ENCODE data around the gene SIRT3. TPM values are rescaled to one million over a fixed set of nuclear protein-coding genes. Genes with fewer than 3 reads are reported as not detected.

SIRT3 gene
- total RNA-seq, 1 experiment from 2014 or later: 37.5 TPM

- H3K27ac ChIP-seq (ENCODE audit: low read length): no peak overlapping the region
- H3K27me3 ChIP-seq (ENCODE audit: control insufficient read depth, insufficient read depth, low read length): no peaks in the 10 kb centered on the region
- no TSS peak for BruUV-seq (replicated peaks)
- TF ChIP-seq POLR2AphosphoS5 (IDR thresholded peaks at IDR 0.05; ENCODE audit: low read depth, low read length) (0 out of 2 replicates have a peak, but pooled peaks have one; percentile 19), CTCF (IDR thresholded peaks at IDR 0.05) (no peak), TCF7L2 (IDR thresholded peaks at IDR 0.05; ENCODE audit: low read depth, low read length) (no peak)
- peaks cover 12% of the 10 kb centered on the region for H3K4me1 ChIP-seq (ENCODE audit: control insufficient read depth, insufficient read depth, low read length)
- H3K36me3 ChIP-seq (ENCODE audit: control insufficient read depth, insufficient read depth, low read length): no peaks in the 10 kb centered on the region; the same call in 1 of the 2 replicates
- DNase-seq (ENCODE audit: low read depth, low spot score) (no peak), ATAC-seq (no peak)
- CTCF ChIA-PET: no interaction called here
- POLR2A ChIA-PET: no interaction called here
- intact Hi-C loops (cut with micrococcal nuclease; ENCODE audit: unreplicated experiment): no loop called here
- H3K9me3 ChIP-seq (ENCODE audit: control insufficient read depth, insufficient read depth, low read depth, low read length): no peaks in the 10 kb centered on the region
- in situ Hi-C loops (cut with HindIII; ENCODE audit: low pct_unique_long_range_greater_than_20kb, low sequenced_read_pairs): no loop called here
- H3K4me3 ChIP-seq (ENCODE audit: low read depth in 2 of 2, low read length in 2 of 2): no peak overlapping the region
These were observed 34.2 kb downstream of the SIRT3 start for GRCh38 chr11:201966-202365.

GRCh38 chr11:200224-201003 lies 35.7 kb downstream of the SIRT3 start:
- no TSS peak for BruUV-seq (replicated peaks)
- no peak for TF ChIP-seq CTCF (IDR thresholded peaks at IDR 0.05)
- no peak for TF ChIP-seq REST (IDR thresholded peaks at IDR 0.05; ENCODE audit: insufficient read depth in 1 of 2, low read depth in 2 of 2, low read length in 1 of 2)
- TF ChIP-seq SIN3A (IDR thresholded peaks at IDR 0.05; ENCODE audit: borderline replicate concordance, insufficient read depth, low read depth, low read length): no peak
- no peak for TF ChIP-seq TCF7L2 (IDR thresholded peaks at IDR 0.05; ENCODE audit: low read depth, low read length)
- TF ChIP-seq POLR2AphosphoS5 (IDR thresholded peaks at IDR 0.05; ENCODE audit: low read depth, low read length): no peak
- CTCF ChIA-PET: no interaction called here
- ATAC-seq: peak; percentile 3; the same call in 1 of the 2 replicates
- no peak for DNase-seq (ENCODE audit: low read depth, low spot score)
- peaks cover 1% of the 10 kb centered on the region for H3K4me1 ChIP-seq (ENCODE audit: control insufficient read depth, insufficient read depth, low read length)
- H3K4me3 ChIP-seq (ENCODE audit: low read depth in 2 of 2, low read length in 2 of 2): no peak overlapping the region
- H3K36me3 ChIP-seq (ENCODE audit: control insufficient read depth, insufficient read depth, low read length): no peaks in the 10 kb centered on the region; the same call in 1 of the 2 replicates
- no peaks in the 10 kb centered on the region for H3K9me3 ChIP-seq (ENCODE audit: control insufficient read depth, insufficient read depth, low read depth, low read length)
- H3K27ac ChIP-seq (ENCODE audit: low read length): no peak overlapping the region
- POLR2A ChIA-PET: no interaction called here
- intact Hi-C loops (cut with micrococcal nuclease; ENCODE audit: unreplicated experiment) (no loop called here), in situ Hi-C loops (cut with HindIII; ENCODE audit: low pct_unique_long_range_greater_than_20kb, low sequenced_read_pairs) (no loop called here)
- H3K27me3 ChIP-seq (ENCODE audit: control insufficient read depth, insufficient read depth, low read length): no peaks in the 10 kb centered on the region
